ENCODE data around the gene KLHL10.

KLHL10 gene

DNA sequence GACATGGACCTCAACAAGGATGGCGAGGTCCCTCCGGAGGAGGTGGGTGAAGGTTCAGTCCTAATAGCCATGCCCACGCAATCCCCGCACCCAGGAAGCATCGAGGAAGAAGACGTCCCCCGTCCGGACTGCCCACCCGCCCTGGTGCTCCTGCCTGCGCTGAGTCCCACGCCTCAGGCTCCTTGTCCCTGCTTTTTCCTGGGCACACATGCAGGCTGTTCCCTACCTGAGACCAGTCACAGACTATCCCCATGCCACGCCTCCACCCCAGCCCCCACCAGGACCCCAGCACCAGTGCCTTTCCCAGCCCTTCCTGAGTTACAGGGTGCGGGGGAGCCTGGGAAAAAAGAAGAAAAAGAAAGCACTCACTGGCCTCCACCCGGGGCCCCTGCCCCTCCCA, 15.8 kb upstream of the KLHL10 start:
- Histone ChIP-seq H3K27me3 (replicated peaks) (no peaks in the 10 kb centered on the region), H3K4me3 (ENCODE audit: low read depth, low read length) (no peak overlapping the region), H3K27ac (no peak overlapping the region), H3K36me3 (replicated peaks) (peaks cover 57% of the 10 kb centered on the region)
- TF ChIP-seq, protein P1, sequence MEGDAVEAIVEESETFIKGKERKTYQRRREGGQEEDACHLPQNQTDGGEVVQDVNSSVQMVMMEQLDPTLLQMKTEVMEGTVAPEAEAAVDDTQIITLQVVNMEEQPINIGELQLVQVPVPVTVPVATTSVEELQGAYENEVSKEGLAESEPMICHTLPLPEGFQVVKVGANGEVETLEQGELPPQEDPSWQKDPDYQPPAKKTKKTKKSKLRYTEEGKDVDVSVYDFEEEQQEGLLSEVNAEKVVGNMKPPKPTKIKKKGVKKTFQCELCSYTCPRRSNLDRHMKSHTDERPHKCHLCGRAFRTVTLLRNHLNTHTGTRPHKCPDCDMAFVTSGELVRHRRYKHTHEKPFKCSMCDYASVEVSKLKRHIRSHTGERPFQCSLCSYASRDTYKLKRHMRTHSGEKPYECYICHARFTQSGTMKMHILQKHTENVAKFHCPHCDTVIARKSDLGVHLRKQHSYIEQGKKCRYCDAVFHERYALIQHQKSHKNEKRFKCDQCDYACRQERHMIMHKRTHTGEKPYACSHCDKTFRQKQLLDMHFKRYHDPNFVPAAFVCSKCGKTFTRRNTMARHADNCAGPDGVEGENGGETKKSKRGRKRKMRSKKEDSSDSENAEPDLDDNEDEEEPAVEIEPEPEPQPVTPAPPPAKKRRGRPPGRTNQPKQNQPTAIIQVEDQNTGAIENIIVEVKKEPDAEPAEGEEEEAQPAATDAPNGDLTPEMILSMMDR (IDR thresholded peaks at IDR 0.05; ENCODE audit: low read depth, low read length, missing control alignments): no peak
- in situ Hi-C loops (cut with HindIII; ENCODE audit: low pct_ligation_motif_present, low sequenced_read_pairs): no loop called here
- DNase-seq: no peak

DNA sequence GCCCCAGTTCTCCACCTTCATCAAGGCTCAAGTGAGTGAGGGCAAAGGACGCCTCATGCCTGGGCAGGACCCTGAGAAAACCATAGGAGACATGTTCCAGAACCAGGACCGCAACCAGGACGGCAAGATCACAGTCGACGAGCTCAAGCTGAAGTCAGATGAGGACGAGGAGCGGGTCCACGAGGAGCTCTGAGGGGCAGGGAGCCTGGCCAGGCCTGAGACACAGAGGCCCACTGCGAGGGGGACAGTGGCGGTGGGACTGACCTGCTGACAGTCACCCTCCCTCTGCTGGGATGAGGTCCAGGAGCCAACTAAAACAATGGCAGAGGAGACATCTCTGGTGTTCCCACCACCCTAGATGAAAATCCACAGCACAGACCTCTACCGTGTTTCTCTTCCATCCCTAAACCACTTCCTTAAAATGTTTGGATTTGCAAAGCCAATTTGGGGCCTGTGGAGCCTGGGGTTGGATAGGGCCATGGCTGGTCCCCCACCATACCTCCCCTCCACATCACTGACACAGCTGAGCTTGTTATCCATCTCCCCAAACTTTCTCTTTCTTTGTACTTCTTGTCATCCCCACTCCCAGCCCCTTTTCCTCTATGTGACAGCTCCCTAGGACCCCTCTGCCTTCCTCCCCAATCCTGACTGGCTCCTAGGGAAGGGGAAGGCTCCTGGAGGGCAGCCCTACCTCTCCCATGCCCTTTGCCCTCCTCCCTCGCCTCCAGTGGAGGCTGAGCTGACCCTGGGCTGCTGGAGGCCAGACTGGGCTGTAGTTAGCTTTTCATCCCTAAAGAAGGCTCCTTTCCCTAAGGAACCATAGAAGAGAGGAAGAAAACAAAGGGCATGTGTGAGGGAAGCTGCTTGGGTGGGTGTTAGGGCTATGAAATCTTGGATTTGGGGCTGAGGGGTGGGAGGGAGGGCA, 15.1 kb upstream of the KLHL10 start:
- H3K27ac ChIP-seq: no peak overlapping the region
- H3K4me3 ChIP-seq (ENCODE audit: low read depth, low read length): no peak overlapping the region
- TF ChIP-seq, protein P1 (IDR thresholded peaks at IDR 0.05; ENCODE audit: low read depth, low read length, missing control alignments): no peak
- DNase-seq: no peak
- H3K27me3 ChIP-seq (replicated peaks): no peaks in the 10 kb centered on the region
- in situ Hi-C loops (cut with HindIII; ENCODE audit: low pct_ligation_motif_present, low sequenced_read_pairs): no loop called here
- peaks cover 52% of the 10 kb centered on the region for H3K36me3 ChIP-seq (replicated peaks)

GRCh38 chr17:41823141-41823524, 14.5 kb upstream of the KLHL10 start:
- TF ChIP-seq, protein P1 (IDR thresholded peaks at IDR 0.05; ENCODE audit: low read depth, low read length, missing control alignments): no peak
- DNase-seq: no peak
- in situ Hi-C loops (cut with HindIII; ENCODE audit: low pct_ligation_motif_present, low sequenced_read_pairs): no loop called here
- Histone ChIP-seq H3K27me3 (replicated peaks) (no peaks in the 10 kb centered on the region), H3K27ac (no peak overlapping the region), H3K36me3 (replicated peaks) (peaks cover 48% of the 10 kb centered on the region), H3K4me3 (ENCODE audit: low read depth, low read length) (no peak overlapping the region)

DNA sequence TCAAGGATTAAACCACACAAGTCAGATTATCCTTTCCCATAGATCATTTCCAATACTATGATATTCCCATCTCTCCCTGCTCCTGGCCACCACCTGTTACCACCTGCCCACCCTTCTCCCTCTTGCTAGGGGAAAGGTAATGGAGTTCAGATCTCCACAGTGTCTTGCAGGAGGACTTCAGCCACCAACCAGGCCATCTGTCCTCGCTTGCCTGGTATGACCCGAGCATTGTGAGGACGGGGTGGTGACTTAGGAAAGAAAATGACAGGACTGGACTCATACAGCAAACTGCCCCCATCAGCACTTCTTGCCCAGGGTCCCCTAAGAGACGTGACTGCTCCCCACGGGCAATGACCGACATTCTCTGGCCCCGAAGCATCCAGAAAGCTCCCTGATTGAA, 14.0 kb upstream of the KLHL10 start:
- Histone ChIP-seq H3K4me3 (ENCODE audit: low read depth, low read length) (no peak overlapping the region), H3K27me3 (replicated peaks) (no peaks in the 10 kb centered on the region), H3K27ac (no peak overlapping the region), H3K36me3 (replicated peaks) (peaks cover 48% of the 10 kb centered on the region)
- TF ChIP-seq, protein P1 (IDR thresholded peaks at IDR 0.05; ENCODE audit: low read depth, low read length, missing control alignments): no peak
- DNase-seq: no peak
- in situ Hi-C loops (cut with HindIII; ENCODE audit: low pct_ligation_motif_present, low sequenced_read_pairs): no loop called here

GRCh38 chr17:41824086-41824485, 13.5 kb upstream of the KLHL10 start:
- in situ Hi-C loops (cut with HindIII; ENCODE audit: low pct_ligation_motif_present, low sequenced_read_pairs): no loop called here
- no peak overlapping the region for H3K4me3 ChIP-seq (ENCODE audit: low read depth, low read length)
- no peak overlapping the region for H3K27ac ChIP-seq
- DNase-seq: no peak
- peaks cover 50% of the 10 kb centered on the region for H3K36me3 ChIP-seq (replicated peaks)
- no peaks in the 10 kb centered on the region for H3K27me3 ChIP-seq (replicated peaks)
- TF ChIP-seq, protein P1 (IDR thresholded peaks at IDR 0.05; ENCODE audit: low read depth, low read length, missing control alignments): no peak
